Neural cell (in vitro differentiated cells): ENCODE data around the gene CEP70. TPM values are rescaled to one million over a fixed set of nuclear protein-coding genes. Genes with fewer than 3 reads are reported as not detected.

Source experiments
- H2AFZ ChIP-seq: fragments of 200-600, 300-800 bp; sonication (generic), shearing (Covaris generic); 2 replicates; pipeline ENCODE4 v1.6.0; 2014; ENCODE audit warnings: low read depth, mild to moderate bottlenecking, antibody characterized with exemption, low read length, moderate library complexity
- H3F3A ChIP-seq: fragments of 200-600 bp; shearing (Covaris generic); 2 replicates; pipeline ENCODE4 v1.6.1; 2016; ENCODE audit warnings: mild to moderate bottlenecking, moderate library complexity, mixed read lengths, antibody characterized with exemption, low read length; ENCODE audit not compliant: insufficient read depth, poor library complexity, severe bottlenecking
- H3K27ac ChIP-seq: fragments of 200-600, 300-800 bp; sonication (generic), shearing (Covaris generic); 2 replicates; pipeline ENCODE4 v1.5.1; 2014; ENCODE audit warnings: mild to moderate bottlenecking, low read length, moderate library complexity
- H3K27me3 ChIP-seq: fragments of 300-800, 200-600 bp; sonication (generic), shearing (Covaris generic); 2 replicates; pipeline ENCODE4 v1.6.0; 2014; ENCODE audit warnings: mild to moderate bottlenecking, low read depth, low read length, moderate library complexity; ENCODE audit not compliant: insufficient read depth
- H3K36me3 ChIP-seq: fragments of 300-800, 200-600 bp; sonication (generic), shearing (Covaris generic); 2 replicates; pipeline ENCODE4 v1.5.1; 2014; ENCODE audit warnings: mild to moderate bottlenecking, antibody characterized with exemption, low read length, moderate library complexity; ENCODE audit not compliant: insufficient read depth
- H3K4me2 ChIP-seq: fragments of 300-800, 200-600 bp; sonication (generic), shearing (Covaris generic); 2 replicates; pipeline ENCODE4 v1.6.0; 2014; ENCODE audit warnings: mild to moderate bottlenecking, low read length
- H3K4me3 ChIP-seq: fragments of 300-800, 200-600 bp; sonication (generic), shearing (Covaris generic); 2 replicates; pipeline ENCODE4 v1.5.1; 2014; ENCODE audit warnings: mild to moderate bottlenecking, low read length, moderate library complexity
- H3K79me2 ChIP-seq: fragments of 200-600 bp; shearing (Covaris generic); replicated peaks from 2 replicates; pipeline ENCODE4 v1.6.0; 2014; ENCODE audit warnings: mild to moderate bottlenecking, low read length, moderate library complexity; ENCODE audit not compliant: insufficient read depth
- H3K9ac ChIP-seq: fragments of 300-800, 200-600 bp; sonication (generic), shearing (Covaris generic); 2 replicates; pipeline ENCODE4 v1.6.1; 2016; ENCODE audit warnings: mild to moderate bottlenecking, low read length, mixed read lengths
- H3K9me2 ChIP-seq: fragments of 200-600 bp; shearing (Covaris generic); 2 replicates; pipeline ENCODE4 v1.6.1; 2016; ENCODE audit warnings: mild to moderate bottlenecking, low read length, mixed read lengths; ENCODE audit not compliant: insufficient read depth
- H3K9me3 ChIP-seq: fragments of 200-600, 300-800 bp; sonication (generic), shearing (Covaris generic); 2 replicates; pipeline ENCODE4 v1.6.1; 2016; ENCODE audit warnings: mild to moderate bottlenecking, mixed run types, low read length, moderate library complexity, mixed read lengths
- H4K20me1 ChIP-seq: fragments of 200-600 bp; shearing (Covaris generic); 2 replicates; pipeline ENCODE4 v1.6.1; 2016; ENCODE audit warnings: mild to moderate bottlenecking, mixed run types; ENCODE audit not compliant: insufficient read depth
- EP300 ChIP-seq: fragments of 450-650 bp; conservative IDR thresholded peaks from 2 replicates; pipeline ENCODE4 v1.6.1; 2014; ENCODE audit warnings: antibody characterized with exemption, mild to moderate bottlenecking, moderate library complexity; ENCODE audit not compliant: poor library complexity, severe bottlenecking
- EZH2 ChIP-seq: fragments of 200-600, 300-800 bp; shearing (Covaris generic), sonication (generic); IDR thresholded peaks from 2 replicates; pipeline ENCODE4 v1.6.1; 2014; ENCODE audit warnings: antibody characterized with exemption, low read length, borderline replicate concordance, mild to moderate bottlenecking; ENCODE audit not compliant: insufficient read depth, poor library complexity, severe bottlenecking
- MXI1 ChIP-seq: fragments of 450-650 bp; conservative IDR thresholded peaks from 2 replicates; pipeline ENCODE4 v1.6.1; 2014; ENCODE audit warnings: antibody characterized with exemption, mild to moderate bottlenecking; ENCODE audit not compliant: poor library complexity, severe bottlenecking
- POLR2AphosphoS5 ChIP-seq: IDR thresholded peaks from 2 replicates; pipeline ENCODE4 v1.6.1; 2012
- RAD21 ChIP-seq: fragments of 450-650 bp; conservative IDR thresholded peaks from 2 replicates; pipeline ENCODE4 v1.6.1; 2014; ENCODE audit warnings: antibody characterized with exemption, mild to moderate bottlenecking, moderate library complexity
- SMC3 ChIP-seq: fragments of 450-650 bp; conservative IDR thresholded peaks from 2 replicates; pipeline ENCODE4 v1.6.1; 2014; ENCODE audit warnings: antibody characterized with exemption, mild to moderate bottlenecking, moderate library complexity; ENCODE audit not compliant: poor library complexity
- TAF1 ChIP-seq: IDR thresholded peaks from 2 replicates; pipeline ENCODE4 v1.6.1; 2012; ENCODE audit warnings: low read depth
- polyA plus RNA-seq: library from polyadenylated mRNA; depleted of rRNA; stranded (reverse); fragments of >200 nt; gene quantifications from 2 replicates; pipeline ENCODE4 v1.2.3, GENCODE V29; 2014
- TF ChIP-seq, protein P1 (sequence below): IDR thresholded peaks from 2 replicates; pipeline ENCODE4 v1.6.1; 2012; ENCODE audit warnings: borderline replicate concordance
- TF ChIP-seq, protein P2 (sequence below): fragments of 450-650 bp; IDR thresholded peaks from 2 replicates; pipeline ENCODE4 v1.5.1; 2014; ENCODE audit warnings: antibody characterized with exemption, mild to moderate bottlenecking, moderate library complexity; ENCODE audit not compliant: poor library complexity, severe bottlenecking

Gene CEP70
- polyA plus RNA-seq, 1 donor from 2014 or later, result 25.0 TPM

DNA sequence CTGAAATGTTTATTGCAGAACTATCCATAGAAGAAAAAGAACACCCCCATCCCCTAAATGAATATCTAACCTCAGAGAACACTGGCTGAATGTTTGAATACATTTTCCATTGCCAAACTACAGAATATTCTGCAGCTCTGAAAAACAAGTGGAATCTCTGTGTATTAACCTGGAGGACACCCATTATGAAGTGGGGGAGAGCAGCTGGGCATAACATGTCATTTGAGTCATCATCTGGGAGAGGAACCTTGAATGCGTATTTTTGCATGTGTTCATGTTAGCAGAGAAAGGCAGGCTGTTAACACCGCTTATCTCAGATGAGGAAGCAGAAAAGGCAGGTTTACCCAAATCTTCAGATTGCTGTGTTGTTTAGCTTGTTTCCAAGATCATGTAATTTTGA lies 128.1 kb downstream of the CEP70 start:
- H3K27me3 ChIP-seq, result no peaks in the 10 kb centered on the region
- no peak overlapping the region for H2AFZ ChIP-seq
- H3K27ac ChIP-seq, result no peak overlapping the region
- H3K79me2 ChIP-seq, result no peaks in the 10 kb centered on the region
- H3K9me3 ChIP-seq, result no peaks in the 10 kb centered on the region
- H3K9ac ChIP-seq, result no peak overlapping the region
- no peaks in the 10 kb centered on the region for H3F3A ChIP-seq
- no peak overlapping the region for H3K4me2 ChIP-seq
- H3K36me3 ChIP-seq, result no peaks in the 10 kb centered on the region
- TF ChIP-seq RAD21, result no peak
- TF ChIP-seq, protein P1, sequence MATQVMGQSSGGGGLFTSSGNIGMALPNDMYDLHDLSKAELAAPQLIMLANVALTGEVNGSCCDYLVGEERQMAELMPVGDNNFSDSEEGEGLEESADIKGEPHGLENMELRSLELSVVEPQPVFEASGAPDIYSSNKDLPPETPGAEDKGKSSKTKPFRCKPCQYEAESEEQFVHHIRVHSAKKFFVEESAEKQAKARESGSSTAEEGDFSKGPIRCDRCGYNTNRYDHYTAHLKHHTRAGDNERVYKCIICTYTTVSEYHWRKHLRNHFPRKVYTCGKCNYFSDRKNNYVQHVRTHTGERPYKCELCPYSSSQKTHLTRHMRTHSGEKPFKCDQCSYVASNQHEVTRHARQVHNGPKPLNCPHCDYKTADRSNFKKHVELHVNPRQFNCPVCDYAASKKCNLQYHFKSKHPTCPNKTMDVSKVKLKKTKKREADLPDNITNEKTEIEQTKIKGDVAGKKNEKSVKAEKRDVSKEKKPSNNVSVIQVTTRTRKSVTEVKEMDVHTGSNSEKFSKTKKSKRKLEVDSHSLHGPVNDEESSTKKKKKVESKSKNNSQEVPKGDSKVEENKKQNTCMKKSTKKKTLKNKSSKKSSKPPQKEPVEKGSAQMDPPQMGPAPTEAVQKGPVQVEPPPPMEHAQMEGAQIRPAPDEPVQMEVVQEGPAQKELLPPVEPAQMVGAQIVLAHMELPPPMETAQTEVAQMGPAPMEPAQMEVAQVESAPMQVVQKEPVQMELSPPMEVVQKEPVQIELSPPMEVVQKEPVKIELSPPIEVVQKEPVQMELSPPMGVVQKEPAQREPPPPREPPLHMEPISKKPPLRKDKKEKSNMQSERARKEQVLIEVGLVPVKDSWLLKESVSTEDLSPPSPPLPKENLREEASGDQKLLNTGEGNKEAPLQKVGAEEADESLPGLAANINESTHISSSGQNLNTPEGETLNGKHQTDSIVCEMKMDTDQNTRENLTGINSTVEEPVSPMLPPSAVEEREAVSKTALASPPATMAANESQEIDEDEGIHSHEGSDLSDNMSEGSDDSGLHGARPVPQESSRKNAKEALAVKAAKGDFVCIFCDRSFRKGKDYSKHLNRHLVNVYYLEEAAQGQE, result no peak
- TF ChIP-seq EP300, result no peak
- TF ChIP-seq SMC3, result no peak
- TF ChIP-seq MXI1, result no peak
- TF ChIP-seq, protein P2, sequence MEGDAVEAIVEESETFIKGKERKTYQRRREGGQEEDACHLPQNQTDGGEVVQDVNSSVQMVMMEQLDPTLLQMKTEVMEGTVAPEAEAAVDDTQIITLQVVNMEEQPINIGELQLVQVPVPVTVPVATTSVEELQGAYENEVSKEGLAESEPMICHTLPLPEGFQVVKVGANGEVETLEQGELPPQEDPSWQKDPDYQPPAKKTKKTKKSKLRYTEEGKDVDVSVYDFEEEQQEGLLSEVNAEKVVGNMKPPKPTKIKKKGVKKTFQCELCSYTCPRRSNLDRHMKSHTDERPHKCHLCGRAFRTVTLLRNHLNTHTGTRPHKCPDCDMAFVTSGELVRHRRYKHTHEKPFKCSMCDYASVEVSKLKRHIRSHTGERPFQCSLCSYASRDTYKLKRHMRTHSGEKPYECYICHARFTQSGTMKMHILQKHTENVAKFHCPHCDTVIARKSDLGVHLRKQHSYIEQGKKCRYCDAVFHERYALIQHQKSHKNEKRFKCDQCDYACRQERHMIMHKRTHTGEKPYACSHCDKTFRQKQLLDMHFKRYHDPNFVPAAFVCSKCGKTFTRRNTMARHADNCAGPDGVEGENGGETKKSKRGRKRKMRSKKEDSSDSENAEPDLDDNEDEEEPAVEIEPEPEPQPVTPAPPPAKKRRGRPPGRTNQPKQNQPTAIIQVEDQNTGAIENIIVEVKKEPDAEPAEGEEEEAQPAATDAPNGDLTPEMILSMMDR, result no peak
- no peak for TF ChIP-seq EZH2
- TF ChIP-seq TAF1, result no peak
- no peak for TF ChIP-seq POLR2AphosphoS5
- no peak overlapping the region for H3K4me3 ChIP-seq
- no peaks in the 10 kb centered on the region for H3K9me2 ChIP-seq
- no peaks in the 10 kb centered on the region for H4K20me1 ChIP-seq

DNA sequence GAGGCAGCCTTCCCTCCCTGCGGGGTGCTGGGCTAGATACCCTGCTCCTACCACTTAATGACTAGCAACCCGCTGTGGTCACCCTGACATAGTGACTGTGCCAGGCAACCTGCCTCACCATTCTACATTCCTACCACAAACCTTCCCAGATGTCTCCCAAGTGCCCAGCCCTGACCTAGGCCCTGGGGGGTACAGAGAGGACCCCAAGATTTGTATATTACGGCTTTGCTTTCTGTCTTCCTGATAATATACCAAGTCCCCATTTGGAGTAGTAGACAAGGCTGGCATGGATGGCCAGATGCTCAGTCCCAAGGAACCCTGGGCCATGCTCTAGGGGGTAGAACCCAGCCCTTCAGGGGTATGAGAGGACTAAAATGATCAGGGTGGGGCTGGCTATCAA lies 128.6 kb downstream of the CEP70 start:
- no peak overlapping the region for H3K4me3 ChIP-seq
- H3K4me2 ChIP-seq, result no peak overlapping the region
- no peaks in the 10 kb centered on the region for H3K9me3 ChIP-seq
- H3K27me3 ChIP-seq, result no peaks in the 10 kb centered on the region
- H3K27ac ChIP-seq, result no peak overlapping the region
- TF ChIP-seq POLR2AphosphoS5 (no peak), RAD21 (no peak), MXI1 (no peak), TAF1 (no peak), EP300 (no peak), EZH2 (no peak), SMC3 (no peak)
- TF ChIP-seq, protein P2, result no peak
- TF ChIP-seq, protein P1, result no peak
- no peaks in the 10 kb centered on the region for H3K79me2 ChIP-seq
- H4K20me1 ChIP-seq, result no peaks in the 10 kb centered on the region
- H2AFZ ChIP-seq, result no peak overlapping the region
- H3F3A ChIP-seq, result no peaks in the 10 kb centered on the region
- no peak overlapping the region for H3K9ac ChIP-seq
- no peaks in the 10 kb centered on the region for H3K9me2 ChIP-seq
- H3K36me3 ChIP-seq, result no peaks in the 10 kb centered on the region
